HCT116 (cell line): ENCODE results near the gene PSMG1. TPM values are rescaled to one million over a fixed set of nuclear protein-coding genes. Genes with fewer than 3 reads are reported as not detected.

ENCODE experiments used
- ATAC-seq: fragments of 200-7000 bp; cut with Tn5 transposase; 2 replicates; pipeline ENCODE4 v1.9.1; 2020; ENCODE audit warnings: mild to moderate bottlenecking, moderate library complexity
- BruUV-seq: library from RNA; stranded (reverse); fragments of 400-500 nt; replicated peaks from 2 replicates; lab custom pipeline; 2021; lab: Mats Ljungman, UMichigan
- CTCF ChIA-PET: fragments of 300-600 bp; sonication (Branson Sonifier 250); formaldehyde crosslinking; loops from one replicate; lab custom pipeline; 2021; ENCODE audit warnings: antibody characterized with exemption; lab: Charles Lee
- POLR2A ChIA-PET: fragments of 300-600, 350-600 bp; sonication (Branson Sonifier 250); formaldehyde crosslinking; loops from one replicate; lab custom pipeline; 2021; ENCODE audit warnings: antibody characterized with exemption; lab: Charles Lee
- RAD21 ChIA-PET, 2 experiments: fragments of 300-600 bp; sonication (Branson Sonifier 250); formaldehyde crosslinking; loops; one replicate each; lab custom pipeline; 2023; ENCODE audit warnings: low total read pairs in 2 of 2; ENCODE audit not compliant: uncharacterized antibody in 2 of 2, unreplicated experiment in 2 of 2, low non-redundant PET in 1 of 2; lab: Charles Lee
- DNase-seq: peaks from one replicate; pipeline ENCODE4 v3.0.0-alpha.2; 2010; ENCODE audit warnings: low read depth, low spot score
- H2AFZ ChIP-seq: fragments of 200-600 bp; shearing (Covaris generic), sonication (generic); 2 replicates; pipeline ENCODE4 v1.6.1; 2017; ENCODE audit warnings: low read depth, mixed run types, mixed read lengths, antibody characterized with exemption, low read length; ENCODE audit not compliant: poor library complexity, severe bottlenecking
- H3K27ac ChIP-seq: 2 replicates; pipeline ENCODE4 v1.5.1; 2012; ENCODE audit warnings: low read depth, low read length
- H3K27me3 ChIP-seq: fragments of 200-600 bp; sonication (generic); 2 replicates; pipeline ENCODE4 v1.6.1; 2016; ENCODE audit warnings: mixed run types, low read length, mixed read lengths; ENCODE audit not compliant: insufficient read depth
- H3K36me3 ChIP-seq, 2 experiments: fragments of 200-500 bp in 1 of 2; fragments of 200-600 bp in 1 of 2; sonication (Bioruptor generic) in 1 of 2; sonication (generic) in 1 of 2; 2 replicates each; pipeline versions ENCODE4 v1.5.1 to v1.6.1; 2014 to 2016; ENCODE audit warnings: low read length in 2 of 2, inconsistent platforms in 1 of 2, mixed read lengths in 1 of 2, mixed run types in 1 of 2; ENCODE audit not compliant: insufficient read depth in 2 of 2, control insufficient read depth in 1 of 2
- H3K4me1 ChIP-seq, 2 experiments: fragments of 200-600 bp in 1 of 2; sonication (generic) in 1 of 2; 2 replicates each; pipeline versions ENCODE4 v1.5.1 to v1.6.1; 2012 to 2017; ENCODE audit warnings: low read length in 2 of 2, inconsistent platforms in 1 of 2, mild to moderate bottlenecking in 1 of 2, mixed read lengths in 1 of 2, mixed run types in 1 of 2, moderate library complexity in 1 of 2; ENCODE audit not compliant: insufficient read depth in 2 of 2, control insufficient read depth in 1 of 2
- H3K4me2 ChIP-seq: fragments of 200-600 bp; sonication (generic); 2 replicates; pipeline ENCODE4 v1.6.1; 2017; ENCODE audit warnings: mixed run types, low read length, mixed read lengths
- H3K4me3 ChIP-seq, 2 experiments: fragments of 200-600 bp in 1 of 2; sonication (generic) in 1 of 2; replicated peaks in 1 of 2; 2 replicates each; pipeline ENCODE4 v1.5.1; 2011 to 2016; ENCODE audit warnings: low read length in 2 of 2, control low read depth in 1 of 2, low read depth in 1 of 2, mild to moderate bottlenecking in 1 of 2, mixed read lengths in 1 of 2, mixed run types in 1 of 2
- H3K79me2 ChIP-seq: fragments of 200-600 bp; sonication (generic); 2 replicates; pipeline ENCODE4 v1.6.1; 2017; ENCODE audit warnings: mild to moderate bottlenecking, mixed run types, low read length, moderate library complexity, mixed read lengths; ENCODE audit not compliant: insufficient read depth
- H3K9ac ChIP-seq: fragments of 200-600 bp; sonication (generic); 2 replicates; pipeline ENCODE4 v1.6.1; 2016; ENCODE audit warnings: low read length, mixed read lengths
- H3K9me2 ChIP-seq: fragments of 200-600 bp; sonication (generic), shearing (Covaris generic); 2 replicates; pipeline ENCODE4 v1.6.1; 2017; ENCODE audit warnings: mixed run types, mild to moderate bottlenecking, moderate library complexity; ENCODE audit not compliant: insufficient read depth
- H3K9me3 ChIP-seq, 2 experiments: fragments of 200-500 bp in 1 of 2; fragments of 200-600 bp in 1 of 2; sonication (Bioruptor generic) in 1 of 2; sonication (generic) in 1 of 2; 2 replicates each; pipeline ENCODE4 v1.6.1; 2014 to 2017; ENCODE audit warnings: low read length in 2 of 2, mixed read lengths in 2 of 2, inconsistent platforms in 1 of 2, low read depth in 1 of 2, mild to moderate bottlenecking in 1 of 2, mixed run types in 1 of 2, moderate library complexity in 1 of 2; ENCODE audit not compliant: control insufficient read depth in 1 of 2, insufficient read depth in 1 of 2
- H4K20me1 ChIP-seq: fragments of 200-600 bp; sonication (generic), shearing (Covaris generic); 2 replicates; pipeline ENCODE4 v1.6.1; 2017; ENCODE audit warnings: mixed run types, mild to moderate bottlenecking, moderate library complexity; ENCODE audit not compliant: insufficient read depth
- ATF3 ChIP-seq: IDR thresholded peaks from 2 replicates; pipeline ENCODE4 v1.6.1; 2012
- CBX3 ChIP-seq: IDR thresholded peaks from 2 replicates; pipeline ENCODE4 v1.6.1; 2012; ENCODE audit warnings: low read depth
- CEBPB ChIP-seq: IDR thresholded peaks from 2 replicates; pipeline ENCODE4 v1.6.1; 2012; ENCODE audit warnings: low read depth
- EGR1 ChIP-seq: IDR thresholded peaks from 2 replicates; pipeline ENCODE4 v1.6.1; 2012; ENCODE audit warnings: low read depth
- EZH2 ChIP-seq: fragments of 200-600 bp; sonication (generic); IDR thresholded peaks from 2 replicates; pipeline ENCODE4 v1.6.1; 2017; ENCODE audit warnings: antibody characterized with exemption, mixed run types
- EZH2phosphoT487 ChIP-seq: fragments of 200-600 bp; IDR thresholded peaks from 2 replicates; pipeline ENCODE4 v1.6.1; 2018; ENCODE audit warnings: antibody characterized with exemption, borderline replicate concordance
- FOSL1 ChIP-seq: IDR thresholded peaks from 2 replicates; pipeline ENCODE4 v1.6.1; 2012; ENCODE audit warnings: low read depth
- JUND ChIP-seq: IDR thresholded peaks from 2 replicates; pipeline ENCODE4 v1.6.1; 2012
- REST ChIP-seq: IDR thresholded peaks from 2 replicates; pipeline ENCODE4 v1.6.1; 2012; ENCODE audit warnings: low read depth
- SRF ChIP-seq: IDR thresholded peaks from 2 replicates; pipeline ENCODE4 v1.6.1; 2012; ENCODE audit warnings: low read depth
- ZFX ChIP-seq: fragments of 450-650 bp; IDR thresholded peaks from 2 replicates; pipeline ENCODE4 v1.6.1; 2017
- intact Hi-C: fragments of 100-400 bp; cut with micrococcal nuclease; formaldehyde crosslinking; loops from 2 replicates; pipeline ENCODE4 v1.10.0; 2022
- total RNA-seq: library from RNA; stranded (reverse); gene quantifications from one replicate; pipeline ENCODE4 v1.2.1, GENCODE V29; 2021; ENCODE audit not compliant: unreplicated experiment
- TF ChIP-seq, protein P1 (sequence below): IDR thresholded peaks from 2 replicates; pipeline ENCODE4 v1.6.1; 2012
- TF ChIP-seq, protein P2 (sequence below), 3 experiments: fragments of 200-600 bp in 1 of 3; sonication (generic) in 1 of 3; IDR thresholded peaks in 2 of 3; conservative IDR thresholded peaks in 1 of 3; 2 replicates each; pipeline ENCODE4 v1.5.1; 2012 to 2017; ENCODE audit warnings: low read depth in 2 of 3, low read length in 2 of 3, antibody characterized with exemption in 1 of 3, borderline replicate concordance in 1 of 3, control low read depth in 1 of 3, mild to moderate bottlenecking in 1 of 3, mixed read lengths in 1 of 3, mixed run types in 1 of 3, moderate library complexity in 1 of 3; ENCODE audit not compliant: insufficient read depth in 1 of 3

Gene PSMG1
- total RNA-seq, 1 experiment from 2014 or later = 83.7 TPM

DNA sequence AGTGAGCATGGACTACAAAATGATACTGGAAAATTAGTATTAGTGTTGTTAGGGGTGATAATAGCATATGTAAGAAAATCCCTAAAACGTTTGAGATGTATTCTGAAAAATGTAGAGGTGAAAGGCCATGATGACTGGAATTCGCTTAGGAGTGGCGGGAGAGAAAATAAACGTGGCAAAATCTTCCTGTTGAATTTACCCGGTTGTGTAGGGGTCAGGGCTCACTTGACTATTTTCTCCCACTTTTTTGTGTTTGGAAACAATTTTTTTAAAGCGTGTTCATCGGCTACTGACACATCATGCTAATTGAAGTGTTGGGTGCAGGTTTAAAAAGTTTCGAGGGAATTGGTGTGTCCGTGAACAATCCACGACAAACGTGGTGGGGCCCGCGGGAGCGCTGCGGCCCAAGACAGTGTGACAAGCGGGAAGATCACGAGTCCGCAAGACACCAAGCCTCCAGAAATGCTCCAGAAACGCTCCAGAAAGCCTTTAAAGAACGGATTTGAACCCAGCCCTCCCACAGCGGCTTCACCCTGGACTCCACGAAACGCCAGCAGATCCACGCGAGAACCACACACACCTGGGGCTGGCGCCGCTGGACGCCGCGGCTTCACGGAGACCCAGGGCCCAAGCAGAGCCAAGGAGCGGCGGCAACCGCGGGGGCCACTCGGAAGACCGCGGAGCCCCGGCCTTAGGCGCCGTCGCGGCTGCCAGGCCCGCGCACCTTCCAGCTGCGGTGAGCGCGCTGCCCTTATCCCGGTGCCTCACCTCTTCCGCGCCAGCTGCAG is 573 bp downstream of the PSMG1 start:
- intact Hi-C loops = loop anchor here (2.0 to 10.0 kb wide), 3 partner anchors 198 to 452 kb away; partner anchors contain the start of gene LCA5L
- POLR2A ChIA-PET = interaction anchor here (0.6 to 1.6 kb wide), 7 partner anchors 95 to 518 kb away, joined by 3 to 10 read pairs (median 4); a partner anchor contains a TSS
- peaks cover 3% of the 10 kb centered on the region; the same call in 1 of the 2 replicates for H4K20me1 ChIP-seq
- RAD21 ChIA-PET = interaction anchor here in 1 of 2 experiments (1.2 kb wide), 1 partner anchor 259 kb away, joined by 3 read pairs; no protein-coding TSS in a partner anchor
- no peaks in the 10 kb centered on the region for H3K27me3 ChIP-seq
- peak overlapping the region; percentile 92 for H3K9ac ChIP-seq
- H3K4me2 ChIP-seq = peak overlapping the region; percentile 88
- CTCF ChIA-PET = interaction anchor here (2.0 kb wide), 1 partner anchor 205 kb away, joined by 7 read pairs; no protein-coding TSS in a partner anchor
- ATAC-seq (peak; percentile 45), DNase-seq (no peak)
- peaks cover 4 to 15% of the 10 kb centered on the region in 2 experiments; a peak in 3 of 4 replicates for H3K4me1 ChIP-seq
- H3K9me3 ChIP-seq = no peaks in the 10 kb centered on the region
- TF ChIP-seq ZFX = peak; percentile 89
- no peak for TF ChIP-seq CBX3
- no peaks in the 10 kb centered on the region for H3K9me2 ChIP-seq
- peak overlapping the region; percentile 64 for H3K27ac ChIP-seq
- H3K79me2 ChIP-seq = peaks cover 54% of the 10 kb centered on the region
- H2AFZ ChIP-seq = no peak overlapping the region
- peaks cover 8 to 19% of the 10 kb centered on the region in 2 experiments; a peak in 2 of 4 replicates for H3K36me3 ChIP-seq
- H3K4me3 ChIP-seq = peak overlapping the region; percentile 80 to 86
- TSS peak; percentile 55 for BruUV-seq

GRCh38 chr21:39182016-39182415 is 1.2 kb downstream of the PSMG1 start:
- POLR2A ChIA-PET = no interaction called here
- CTCF ChIA-PET = no interaction called here
- Histone ChIP-seq H3K4me2 (peak overlapping the region; percentile 88), H3K4me1 (peaks cover 4 to 15% of the 10 kb centered on the region in 2 experiments; a peak in 3 of 4 replicates), H3K4me3 (peak overlapping the region; percentile 80 to 86), H3K27ac (no peak overlapping the region), H3K27me3 (no peaks in the 10 kb centered on the region), H3K9me2 (no peaks in the 10 kb centered on the region), H3K9ac (peak overlapping the region; percentile 92), H3K36me3 (peaks cover 9 to 23% of the 10 kb centered on the region in 2 experiments; a peak in 3 of 4 replicates), H3K9me3 (no peaks in the 10 kb centered on the region), H4K20me1 (peaks cover 3% of the 10 kb centered on the region; the same call in 1 of the 2 replicates), H2AFZ (no peak overlapping the region), H3K79me2 (peaks cover 61% of the 10 kb centered on the region)
- ATAC-seq (no peak), DNase-seq (no peak)
- no TSS peak for BruUV-seq
- RAD21 ChIA-PET = no interaction called here
- intact Hi-C loops = loop anchor here (2.0 to 10.0 kb wide), 3 partner anchors 199 to 453 kb away; partner anchors contain the start of gene LCA5L
- no peak for TF ChIP-seq ATF3
- no peak for TF ChIP-seq FOSL1
- TF ChIP-seq SRF = no peak
- TF ChIP-seq, protein P1, sequence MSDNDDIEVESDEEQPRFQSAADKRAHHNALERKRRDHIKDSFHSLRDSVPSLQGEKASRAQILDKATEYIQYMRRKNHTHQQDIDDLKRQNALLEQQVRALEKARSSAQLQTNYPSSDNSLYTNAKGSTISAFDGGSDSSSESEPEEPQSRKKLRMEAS = no peak
- no peak for TF ChIP-seq CBX3
- TF ChIP-seq EZH2phosphoT487 = no peak
- no peak for TF ChIP-seq REST
- no peak for TF ChIP-seq JUND
- TF ChIP-seq, protein P2, sequence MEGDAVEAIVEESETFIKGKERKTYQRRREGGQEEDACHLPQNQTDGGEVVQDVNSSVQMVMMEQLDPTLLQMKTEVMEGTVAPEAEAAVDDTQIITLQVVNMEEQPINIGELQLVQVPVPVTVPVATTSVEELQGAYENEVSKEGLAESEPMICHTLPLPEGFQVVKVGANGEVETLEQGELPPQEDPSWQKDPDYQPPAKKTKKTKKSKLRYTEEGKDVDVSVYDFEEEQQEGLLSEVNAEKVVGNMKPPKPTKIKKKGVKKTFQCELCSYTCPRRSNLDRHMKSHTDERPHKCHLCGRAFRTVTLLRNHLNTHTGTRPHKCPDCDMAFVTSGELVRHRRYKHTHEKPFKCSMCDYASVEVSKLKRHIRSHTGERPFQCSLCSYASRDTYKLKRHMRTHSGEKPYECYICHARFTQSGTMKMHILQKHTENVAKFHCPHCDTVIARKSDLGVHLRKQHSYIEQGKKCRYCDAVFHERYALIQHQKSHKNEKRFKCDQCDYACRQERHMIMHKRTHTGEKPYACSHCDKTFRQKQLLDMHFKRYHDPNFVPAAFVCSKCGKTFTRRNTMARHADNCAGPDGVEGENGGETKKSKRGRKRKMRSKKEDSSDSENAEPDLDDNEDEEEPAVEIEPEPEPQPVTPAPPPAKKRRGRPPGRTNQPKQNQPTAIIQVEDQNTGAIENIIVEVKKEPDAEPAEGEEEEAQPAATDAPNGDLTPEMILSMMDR (IDR thresholded peaks at IDR 0.05 in 2 of 3, conservative IDR thresholded peaks at IDR 0.05 in 1 of 3; ENCODE audit: borderline replicate concordance in 1 of 3, insufficient read depth in 1 of 3, low read depth in 2 of 3, low read length in 2 of 3) = no peak
- no peak for TF ChIP-seq EZH2
- no peak for TF ChIP-seq CEBPB
- TF ChIP-seq EGR1 = no peak
